ENCODE results near the gene TMEM106B. TPM values are rescaled to one million over a fixed set of nuclear protein-coding genes. Genes with fewer than 3 reads are reported as not detected.

Gene TMEM106B
- total RNA-seq, 1 donor from 2014 or later, result 25.1 TPM

- Mint-ChIP-seq H3K4me1 (ENCODE audit: low read depth) (no peaks in the 10 kb centered on the region), H3K36me3 (ENCODE audit: low read depth) (peaks cover 3% of the 10 kb centered on the region), H3K27me3 (ENCODE audit: insufficient read depth) (peaks cover 13% of the 10 kb centered on the region), H3K4me3 (no peak overlapping the region), H3K9me3 (peaks cover 4% of the 10 kb centered on the region), H3K27ac (no peak overlapping the region)
- intact Hi-C loops (cut with micrococcal nuclease), result no loop called here
- no peak for DNase-seq (ENCODE audit: low spot score)
Observed at GRCh38 chr7:12281038-12281437, 69.9 kb downstream of the TMEM106B start.

GRCh38 chr7:12287901-12288300, 76.8 kb downstream of the TMEM106B start:
- Mint-ChIP-seq H3K27me3 (ENCODE audit: insufficient read depth) (peaks cover 13% of the 10 kb centered on the region), H3K4me3 (no peak overlapping the region), H3K4me1 (ENCODE audit: low read depth) (no peaks in the 10 kb centered on the region), H3K36me3 (ENCODE audit: low read depth) (no peaks in the 10 kb centered on the region), H3K9me3 (peaks cover 4% of the 10 kb centered on the region), H3K27ac (no peak overlapping the region)
- DNase-seq (ENCODE audit: low spot score), result no peak
- intact Hi-C loops (cut with micrococcal nuclease), result no loop called here

GRCh38 chr7:12289996-12290395, 78.9 kb downstream of the TMEM106B start:
- intact Hi-C loops (cut with micrococcal nuclease), result no loop called here
- no peak overlapping the region for H3K4me3 Mint-ChIP-seq
- H3K36me3 Mint-ChIP-seq (ENCODE audit: low read depth), result no peaks in the 10 kb centered on the region
- no peak for DNase-seq (ENCODE audit: low spot score)
- peaks cover 4% of the 10 kb centered on the region for H3K9me3 Mint-ChIP-seq
- peaks cover 9% of the 10 kb centered on the region for H3K27me3 Mint-ChIP-seq (ENCODE audit: insufficient read depth)
- H3K4me1 Mint-ChIP-seq (ENCODE audit: low read depth), result no peaks in the 10 kb centered on the region
- no peak overlapping the region for H3K27ac Mint-ChIP-seq

- intact Hi-C loops (cut with micrococcal nuclease), result no loop called here
- Mint-ChIP-seq H3K9me3 (peaks cover 4% of the 10 kb centered on the region), H3K36me3 (ENCODE audit: low read depth) (no peaks in the 10 kb centered on the region), H3K27ac (no peak overlapping the region), H3K27me3 (ENCODE audit: insufficient read depth) (peaks cover 9% of the 10 kb centered on the region), H3K4me1 (ENCODE audit: low read depth) (no peaks in the 10 kb centered on the region), H3K4me3 (no peak overlapping the region)
- no peak for DNase-seq (ENCODE audit: low spot score)
Observed at GRCh38 chr7:12290761-12291160, 79.7 kb downstream of the TMEM106B start.

- Mint-ChIP-seq H3K27ac (no peak overlapping the region), H3K36me3 (ENCODE audit: low read depth) (no peaks in the 10 kb centered on the region), H3K9me3 (peaks cover 4% of the 10 kb centered on the region), H3K4me1 (ENCODE audit: low read depth) (no peaks in the 10 kb centered on the region), H3K4me3 (no peak overlapping the region), H3K27me3 (ENCODE audit: insufficient read depth) (peaks cover 10% of the 10 kb centered on the region)
- DNase-seq (ENCODE audit: low spot score), result no peak
- intact Hi-C loops (cut with micrococcal nuclease), result loop anchor here (1.0 kb wide), 2 partner anchors 81 to 225 kb away; partner anchors contain the start of gene TMEM106B
Observed at GRCh38 chr7:12291870-12292269, 80.8 kb downstream of the TMEM106B start.

Other genes with a start within 250 kb of the TMEM106B start
- 1.6 and 1.7 TPM in 2 replicates for gene VWDE, start 192.6 kb downstream of the TMEM106B start, total RNA-seq